LoVo (cell line): ENCODE measurements around the gene PKD2L2.
A peak's percentile ranks its signal among the peaks of the same experiment; 100 is the strongest.
"Not testable (repeated sequence)": the region's sequence is repeated elsewhere in the genome, so short reads cannot be mapped to it uniquely, and the experiment has no call there.

Experiments
- DNase-seq: peaks from one replicate; pipeline ENCODE4 v3.0.0-alpha.2; 2016; ENCODE audit warnings: low spot score

Gene PKD2L2

GRCh38 chr5:137888863-137889759, at the start of gene PKD2L2:
PKD2L2 (plus strand) TSS chr5:137889457; CDS start chr5:137889492, 35 bp downstream.
- no peak for DNase-seq

- DNase-seq: no peak
Measured at GRCh38 chr5:137842296-137842695, 47.0 kb upstream of the PKD2L2 start.

- no peak for DNase-seq
Measured at GRCh38 chr5:137843676-137844299, 45.5 kb upstream of the PKD2L2 start.

GRCh38 chr5:137845472-137845871, 43.8 kb upstream of the PKD2L2 start:
- no peak for DNase-seq

GRCh38 chr5:137847687-137848086, 41.6 kb upstream of the PKD2L2 start:
- DNase-seq: no peak

GRCh38 chr5:137853165-137853564, 36.1 kb upstream of the PKD2L2 start:
- not testable (repeated sequence) for DNase-seq

- DNase-seq: no peak
Measured at GRCh38 chr5:137856201-137856600, 33.1 kb upstream of the PKD2L2 start.

- DNase-seq: no peak
Measured at GRCh38 chr5:137856916-137857862, 32.1 kb upstream of the PKD2L2 start.

GRCh38 chr5:137858223-137858916, 30.9 kb upstream of the PKD2L2 start:
- peak; percentile 11 for DNase-seq

GRCh38 chr5:137858954-137859353, 30.3 kb upstream of the PKD2L2 start:
- DNase-seq: no peak

- DNase-seq: no peak
Measured at GRCh38 chr5:137862251-137862650, 27.0 kb upstream of the PKD2L2 start.

GRCh38 chr5:137863653-137864052, 25.6 kb upstream of the PKD2L2 start:
- not testable (repeated sequence) for DNase-seq

- DNase-seq: no peak
Measured at GRCh38 chr5:137866541-137867388, 22.5 kb upstream of the PKD2L2 start.

- no peak for DNase-seq
Measured at GRCh38 chr5:137867664-137868063, 21.6 kb upstream of the PKD2L2 start, which contains the start of gene MYOT. MYOT (plus strand) TSS chr5:137867860; CDS start chr5:137870652, 2,792 bp downstream.

GRCh38 chr5:137870647-137871339, 18.5 kb upstream of the PKD2L2 start:
- DNase-seq: no peak

GRCh38 chr5:137871571-137871970, 17.7 kb upstream of the PKD2L2 start:
- no peak for DNase-seq

- no peak for DNase-seq
Measured at GRCh38 chr5:137872466-137872865, 16.8 kb upstream of the PKD2L2 start.

GRCh38 chr5:137876101-137876500, 13.2 kb upstream of the PKD2L2 start:
- no peak for DNase-seq

- DNase-seq: no peak
Measured at GRCh38 chr5:137880313-137880712, 8.9 kb upstream of the PKD2L2 start.

- no peak for DNase-seq
Measured at GRCh38 chr5:137887831-137888230, 1.4 kb upstream of the PKD2L2 start.
